ENCODE data around the gene BANK1.

BANK1 gene, protein sequence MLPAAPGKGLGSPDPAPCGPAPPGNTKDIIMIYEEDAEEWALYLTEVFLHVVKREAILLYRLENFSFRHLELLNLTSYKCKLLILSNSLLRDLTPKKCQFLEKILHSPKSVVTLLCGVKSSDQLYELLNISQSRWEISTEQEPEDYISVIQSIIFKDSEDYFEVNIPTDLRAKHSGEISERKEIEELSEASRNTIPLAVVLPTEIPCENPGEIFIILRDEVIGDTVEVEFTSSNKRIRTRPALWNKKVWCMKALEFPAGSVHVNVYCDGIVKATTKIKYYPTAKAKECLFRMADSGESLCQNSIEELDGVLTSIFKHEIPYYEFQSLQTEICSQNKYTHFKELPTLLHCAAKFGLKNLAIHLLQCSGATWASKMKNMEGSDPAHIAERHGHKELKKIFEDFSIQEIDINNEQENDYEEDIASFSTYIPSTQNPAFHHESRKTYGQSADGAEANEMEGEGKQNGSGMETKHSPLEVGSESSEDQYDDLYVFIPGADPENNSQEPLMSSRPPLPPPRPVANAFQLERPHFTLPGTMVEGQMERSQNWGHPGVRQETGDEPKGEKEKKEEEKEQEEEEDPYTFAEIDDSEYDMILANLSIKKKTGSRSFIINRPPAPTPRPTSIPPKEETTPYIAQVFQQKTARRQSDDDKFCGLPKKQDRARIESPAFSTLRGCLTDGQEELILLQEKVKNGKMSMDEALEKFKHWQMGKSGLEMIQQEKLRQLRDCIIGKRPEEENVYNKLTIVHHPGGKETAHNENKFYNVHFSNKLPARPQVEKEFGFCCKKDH

DNA sequence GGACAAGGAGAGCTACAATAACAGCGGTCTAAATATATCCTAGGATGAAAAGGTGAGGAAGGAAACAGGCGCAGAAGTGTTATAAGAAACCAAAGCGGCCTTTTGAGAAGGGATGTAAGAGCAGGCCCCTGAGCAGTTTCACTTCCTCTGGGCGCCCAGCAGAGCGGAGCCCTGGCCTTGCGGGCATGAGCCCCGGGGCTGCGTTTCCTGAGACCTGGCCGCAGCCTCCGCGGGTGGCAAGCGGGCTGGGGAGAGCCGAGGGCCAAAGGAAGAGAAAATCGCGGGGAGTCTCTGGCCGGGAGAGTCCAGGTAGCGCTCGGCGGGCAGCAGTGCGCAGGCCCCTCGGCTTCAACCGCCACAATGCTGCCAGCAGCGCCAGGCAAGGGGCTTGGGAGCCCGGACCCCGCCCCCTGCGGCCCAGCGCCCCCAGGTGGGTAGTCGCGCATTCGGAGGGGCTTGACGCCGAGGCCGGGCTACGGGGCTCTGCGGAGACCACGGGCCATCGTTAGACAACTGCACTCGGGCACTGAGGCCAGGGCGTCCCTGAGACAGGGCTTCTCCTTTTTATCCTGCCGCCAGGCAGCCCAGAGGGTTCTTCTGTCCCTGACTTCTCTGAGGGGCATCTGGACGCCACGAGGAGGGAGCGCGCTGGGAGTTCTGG lies at the start of gene BANK1:
BANK1 (plus strand) TSS at position 210 of the 661 bp plus-strand sequence; CDS start at position 361, 151 bp downstream.
- ChIA-PET CTCF (no interaction called here), POLR2A (no interaction called here)
- TF ChIP-seq, protein P1, sequence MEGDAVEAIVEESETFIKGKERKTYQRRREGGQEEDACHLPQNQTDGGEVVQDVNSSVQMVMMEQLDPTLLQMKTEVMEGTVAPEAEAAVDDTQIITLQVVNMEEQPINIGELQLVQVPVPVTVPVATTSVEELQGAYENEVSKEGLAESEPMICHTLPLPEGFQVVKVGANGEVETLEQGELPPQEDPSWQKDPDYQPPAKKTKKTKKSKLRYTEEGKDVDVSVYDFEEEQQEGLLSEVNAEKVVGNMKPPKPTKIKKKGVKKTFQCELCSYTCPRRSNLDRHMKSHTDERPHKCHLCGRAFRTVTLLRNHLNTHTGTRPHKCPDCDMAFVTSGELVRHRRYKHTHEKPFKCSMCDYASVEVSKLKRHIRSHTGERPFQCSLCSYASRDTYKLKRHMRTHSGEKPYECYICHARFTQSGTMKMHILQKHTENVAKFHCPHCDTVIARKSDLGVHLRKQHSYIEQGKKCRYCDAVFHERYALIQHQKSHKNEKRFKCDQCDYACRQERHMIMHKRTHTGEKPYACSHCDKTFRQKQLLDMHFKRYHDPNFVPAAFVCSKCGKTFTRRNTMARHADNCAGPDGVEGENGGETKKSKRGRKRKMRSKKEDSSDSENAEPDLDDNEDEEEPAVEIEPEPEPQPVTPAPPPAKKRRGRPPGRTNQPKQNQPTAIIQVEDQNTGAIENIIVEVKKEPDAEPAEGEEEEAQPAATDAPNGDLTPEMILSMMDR (IDR thresholded peaks at IDR 0.05; ENCODE audit: insufficient read depth, low read length, missing control alignments), result peak; percentile 29
- DNase-seq (ENCODE audit: low read depth, low spot score), result no peak
- peak within 1 kb of the TSS; percentile 53 for H3K4me3 ChIP-seq (ENCODE audit: low read depth, low read length)

DNA sequence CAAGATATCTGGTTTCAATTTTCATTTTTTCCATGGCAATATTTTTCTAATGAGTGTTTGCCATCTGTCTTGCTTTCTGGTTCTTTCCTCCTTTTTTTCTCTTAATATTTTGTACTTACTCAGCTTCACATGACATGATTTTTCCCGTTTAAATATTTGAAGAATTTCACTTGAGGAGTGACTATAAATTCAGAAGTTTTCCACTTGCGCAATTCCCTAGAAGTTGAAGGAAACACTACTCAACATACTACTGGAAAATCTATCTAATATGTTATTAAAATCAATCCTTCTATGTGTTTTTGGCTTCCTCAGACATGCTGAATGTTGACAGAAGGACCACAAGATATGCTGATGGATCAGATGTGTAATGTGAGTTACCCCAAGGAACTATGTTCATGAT lies 36.8 kb upstream of the BANK1 start:
- CTCF ChIA-PET, result interaction anchor here (1.3 kb wide), 1 partner anchor 23 kb away, joined by 3 read pairs; no protein-coding TSS in a partner anchor
- TF ChIP-seq, protein P1 (IDR thresholded peaks at IDR 0.05; ENCODE audit: insufficient read depth, low read length, missing control alignments), result no peak
- no peak overlapping the region for H3K4me3 ChIP-seq (ENCODE audit: low read depth, low read length)
- POLR2A ChIA-PET, result no interaction called here
- DNase-seq (ENCODE audit: low read depth, low spot score), result no peak

DNA sequence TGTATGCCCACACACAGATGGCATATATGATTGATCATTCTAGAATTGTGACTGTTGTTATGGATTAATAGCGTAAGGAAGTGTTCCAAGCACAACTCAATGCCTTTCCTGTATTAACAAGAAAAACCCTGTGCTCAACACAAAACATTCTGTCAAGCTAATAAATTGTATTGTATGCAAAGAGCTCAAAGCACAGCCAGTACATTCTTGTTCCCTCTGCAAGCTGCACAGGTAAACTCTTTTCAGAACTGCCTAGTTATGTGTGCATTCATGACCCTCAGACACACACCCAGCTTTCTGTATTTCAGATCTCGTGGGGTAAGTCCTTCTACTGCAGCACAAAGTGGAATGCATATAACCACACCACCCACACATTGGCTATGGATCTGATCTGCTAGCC lies 34.3 kb upstream of the BANK1 start:
- no peak for DNase-seq (ENCODE audit: low read depth, low spot score)
- H3K4me3 ChIP-seq (ENCODE audit: low read depth, low read length), result no peak overlapping the region
- ChIA-PET CTCF (no interaction called here), POLR2A (no interaction called here)
- TF ChIP-seq, protein P1 (IDR thresholded peaks at IDR 0.05; ENCODE audit: insufficient read depth, low read length, missing control alignments), result no peak

DNA sequence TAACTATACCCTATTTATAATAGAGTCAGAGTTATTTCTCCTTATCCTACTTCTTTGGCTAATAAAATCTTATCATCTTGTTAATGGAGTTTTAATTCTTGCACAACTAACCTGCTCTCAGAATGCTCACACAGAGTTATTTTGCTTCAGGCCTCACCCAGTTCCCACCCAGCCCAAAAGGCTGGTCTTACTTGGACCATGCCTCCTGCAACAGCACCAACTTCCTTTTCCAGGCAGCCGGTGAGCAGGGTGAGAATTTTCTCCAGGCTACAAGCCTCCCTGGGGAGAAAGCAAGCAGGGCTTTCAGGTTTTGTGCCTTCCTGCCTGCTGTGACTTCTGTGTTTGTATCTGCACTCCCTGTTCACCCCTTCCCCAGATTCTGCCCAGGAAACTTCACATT lies 29.1 kb upstream of the BANK1 start:
- POLR2A ChIA-PET, result no interaction called here
- CTCF ChIA-PET, result no interaction called here
- no peak overlapping the region for H3K4me3 ChIP-seq (ENCODE audit: low read depth, low read length)
- TF ChIP-seq, protein P1 (IDR thresholded peaks at IDR 0.05; ENCODE audit: insufficient read depth, low read length, missing control alignments), result no peak
- no peak for DNase-seq (ENCODE audit: low read depth, low spot score)

DNA sequence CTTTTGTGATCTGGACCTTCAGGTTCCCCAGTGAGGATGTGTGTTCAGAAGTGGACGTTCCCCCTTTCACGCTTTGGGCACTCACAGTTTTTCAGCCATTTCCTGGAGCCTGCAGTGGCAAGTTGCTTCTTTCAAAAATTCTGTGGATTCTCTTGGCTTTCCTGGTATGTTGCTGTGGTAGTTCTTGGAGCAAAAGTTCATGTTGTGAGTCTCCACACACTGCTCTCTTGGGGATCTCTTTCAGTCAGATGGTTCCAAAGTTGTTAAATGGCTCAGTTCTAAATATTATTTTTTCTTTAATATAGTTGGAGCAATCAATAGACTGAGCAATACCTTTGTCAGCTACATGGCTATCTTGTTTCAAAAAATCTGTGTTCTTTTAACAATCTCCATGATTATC lies 28.5 kb upstream of the BANK1 start:
- no peak for DNase-seq (ENCODE audit: low read depth, low spot score)
- H3K4me3 ChIP-seq (ENCODE audit: low read depth, low read length), result no peak overlapping the region
- TF ChIP-seq, protein P1 (IDR thresholded peaks at IDR 0.05; ENCODE audit: insufficient read depth, low read length, missing control alignments), result no peak
- ChIA-PET POLR2A (no interaction called here), CTCF (no interaction called here)

DNA sequence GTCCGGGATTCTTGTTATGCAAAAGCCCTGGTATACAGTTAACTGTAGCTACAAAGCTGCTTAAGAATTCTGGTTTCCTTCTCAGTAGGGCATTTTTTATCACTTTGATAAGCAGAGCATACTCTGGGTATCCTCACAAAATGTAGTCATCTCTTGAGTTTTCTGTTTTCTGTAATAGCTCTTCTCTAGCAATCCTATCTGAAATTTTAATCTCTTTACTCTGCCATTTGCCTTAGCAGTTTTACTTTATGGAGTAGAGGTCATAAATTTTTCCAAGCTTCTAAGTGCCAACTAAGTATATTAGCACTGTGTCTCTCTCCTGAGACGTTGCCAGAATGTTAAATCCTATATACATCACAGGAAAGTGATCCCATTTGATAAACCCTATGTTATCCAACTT lies 28.0 kb upstream of the BANK1 start:
- CTCF ChIA-PET, result no interaction called here

More for the DNA sequence above, 28.0 kb upstream of the BANK1 start:
- TF ChIP-seq, protein P1 (IDR thresholded peaks at IDR 0.05; ENCODE audit: insufficient read depth, low read length, missing control alignments), result no peak
- POLR2A ChIA-PET, result no interaction called here
- DNase-seq (ENCODE audit: low read depth, low spot score), result no peak
- no peak overlapping the region for H3K4me3 ChIP-seq (ENCODE audit: low read depth, low read length)
